ENCODE data around the gene WASHC2A.
"Not testable (repeated sequence)": the region's sequence is repeated elsewhere in the genome, so short reads cannot be mapped to it uniquely, and the experiment has no call there.

WASHC2A gene

GRCh38 chr10:50067546-50068351, at the start of gene WASHC2A:
Gene WASHC2A (plus strand): TSS chr10:50067954. CDS start chr10:50068006, 52 bp downstream.
- DNase-seq (ENCODE audit: low read depth) = not testable (repeated sequence)

- DNase-seq (ENCODE audit: low read depth) = not testable (repeated sequence)
These were observed 48.5 kb upstream of the WASHC2A start for GRCh38 chr10:50019279-50019678.

GRCh38 chr10:50020451-50021024, 47.2 kb upstream of the WASHC2A start:
- not testable (repeated sequence) for DNase-seq (ENCODE audit: low read depth)

GRCh38 chr10:50021646-50022045, 46.1 kb upstream of the WASHC2A start:
- DNase-seq (ENCODE audit: low read depth) = no peak

- not testable (repeated sequence) for DNase-seq (ENCODE audit: low read depth)
These were observed 42.9 kb upstream of the WASHC2A start for GRCh38 chr10:50024716-50025383.

- no peak for DNase-seq (ENCODE audit: low read depth)
These were observed 42.1 kb upstream of the WASHC2A start for GRCh38 chr10:50025627-50026026.

GRCh38 chr10:50027195-50027594, 40.6 kb upstream of the WASHC2A start:
- no peak for DNase-seq (ENCODE audit: low read depth)

GRCh38 chr10:50033481-50033880, 34.3 kb upstream of the WASHC2A start:
- peak; percentile 71 for DNase-seq (ENCODE audit: low read depth)

GRCh38 chr10:50035337-50035736, 32.4 kb upstream of the WASHC2A start:
- not testable (repeated sequence) for DNase-seq (ENCODE audit: low read depth)

GRCh38 chr10:50044941-50045664, 22.7 kb upstream of the WASHC2A start:
- DNase-seq (ENCODE audit: low read depth) = no peak

- DNase-seq (ENCODE audit: low read depth) = not testable (repeated sequence)
These were observed 21.3 kb upstream of the WASHC2A start for GRCh38 chr10:50046457-50046856.

- DNase-seq (ENCODE audit: low read depth) = not testable (repeated sequence)
These were observed 20.2 kb upstream of the WASHC2A start for GRCh38 chr10:50047594-50047993.

- DNase-seq (ENCODE audit: low read depth) = not testable (repeated sequence)
These were observed 15.6 kb upstream of the WASHC2A start for GRCh38 chr10:50051995-50052660.

- DNase-seq (ENCODE audit: low read depth) = not testable (repeated sequence)
These were observed 14.9 kb upstream of the WASHC2A start for GRCh38 chr10:50052778-50053376.

GRCh38 chr10:50055494-50056292, 12.1 kb upstream of the WASHC2A start:
- DNase-seq (ENCODE audit: low read depth) = not testable (repeated sequence)

GRCh38 chr10:50056654-50057053, 11.1 kb upstream of the WASHC2A start:
- DNase-seq (ENCODE audit: low read depth) = not testable (repeated sequence)

- DNase-seq (ENCODE audit: low read depth) = not testable (repeated sequence)
These were observed 9.0 kb upstream of the WASHC2A start for GRCh38 chr10:50058727-50059126.

GRCh38 chr10:50059946-50060345, 7.8 kb upstream of the WASHC2A start:
- DNase-seq (ENCODE audit: low read depth) = not testable (repeated sequence)

- not testable (repeated sequence) for DNase-seq (ENCODE audit: low read depth)
These were observed 6.2 kb upstream of the WASHC2A start for GRCh38 chr10:50061548-50061947.

GRCh38 chr10:50063100-50063499, 4.7 kb upstream of the WASHC2A start:
- DNase-seq (ENCODE audit: low read depth) = no peak

Measured in non-pigmented ciliary epithelial cell (primary cell).